ENCODE results near the gene RDH11.
"Not testable (repeated sequence)": the region's sequence is repeated elsewhere in the genome, so short reads cannot be mapped to it uniquely, and the experiment has no call there.

RDH11 gene, protein sequence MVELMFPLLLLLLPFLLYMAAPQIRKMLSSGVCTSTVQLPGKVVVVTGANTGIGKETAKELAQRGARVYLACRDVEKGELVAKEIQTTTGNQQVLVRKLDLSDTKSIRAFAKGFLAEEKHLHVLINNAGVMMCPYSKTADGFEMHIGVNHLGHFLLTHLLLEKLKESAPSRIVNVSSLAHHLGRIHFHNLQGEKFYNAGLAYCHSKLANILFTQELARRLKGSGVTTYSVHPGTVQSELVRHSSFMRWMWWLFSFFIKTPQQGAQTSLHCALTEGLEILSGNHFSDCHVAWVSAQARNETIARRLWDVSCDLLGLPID

GRCh38 chr14:67695394-67695949 is at the start of gene RDH11:
RDH11 (minus strand) TSS chr14:67695764; CDS start chr14:67695703, 61 bp downstream.
- peak; percentile 72 for DNase-seq

GRCh38 chr14:67744046-67744445 is 48.5 kb upstream of the RDH11 start:
- no peak for DNase-seq

DNA sequence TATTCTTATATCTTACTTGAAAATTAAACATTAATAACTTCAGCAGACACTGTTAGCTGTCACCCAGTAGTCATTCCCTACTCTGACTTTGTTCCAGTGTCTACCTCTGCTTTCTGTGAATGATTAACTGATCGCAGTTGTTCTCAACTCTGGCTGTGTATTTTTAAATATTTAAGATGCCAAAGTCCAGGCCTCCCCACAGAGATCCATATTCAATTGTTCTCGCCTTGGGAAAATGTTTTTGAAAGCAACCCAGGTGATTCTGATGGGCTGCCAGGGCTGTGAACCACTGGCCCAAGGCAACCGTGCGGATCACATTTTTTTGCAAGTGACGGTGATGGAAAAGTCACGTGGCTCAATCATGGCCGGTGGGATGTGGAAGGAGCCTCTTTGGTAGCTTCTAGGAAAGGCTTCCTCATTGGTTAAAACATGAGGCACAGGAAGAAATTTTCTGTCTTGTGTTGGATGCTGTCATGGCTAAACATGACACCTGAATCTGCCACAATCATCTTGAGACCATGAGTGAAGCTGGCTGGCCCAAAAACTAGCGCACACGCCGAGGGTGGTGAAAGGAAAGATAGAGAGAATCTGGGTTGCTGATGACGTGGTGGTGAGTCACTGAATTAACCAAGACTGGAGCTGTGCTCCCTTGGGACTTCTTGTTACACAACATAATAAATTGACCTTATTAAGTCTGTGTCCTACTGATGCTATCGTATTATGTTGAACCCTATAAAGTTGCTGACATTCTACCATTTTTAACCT is 43.4 kb upstream of the RDH11 start:
- no peak for DNase-seq

- no peak for DNase-seq
Observed at GRCh38 chr14:67736771-67737170, 41.2 kb upstream of the RDH11 start.

DNA sequence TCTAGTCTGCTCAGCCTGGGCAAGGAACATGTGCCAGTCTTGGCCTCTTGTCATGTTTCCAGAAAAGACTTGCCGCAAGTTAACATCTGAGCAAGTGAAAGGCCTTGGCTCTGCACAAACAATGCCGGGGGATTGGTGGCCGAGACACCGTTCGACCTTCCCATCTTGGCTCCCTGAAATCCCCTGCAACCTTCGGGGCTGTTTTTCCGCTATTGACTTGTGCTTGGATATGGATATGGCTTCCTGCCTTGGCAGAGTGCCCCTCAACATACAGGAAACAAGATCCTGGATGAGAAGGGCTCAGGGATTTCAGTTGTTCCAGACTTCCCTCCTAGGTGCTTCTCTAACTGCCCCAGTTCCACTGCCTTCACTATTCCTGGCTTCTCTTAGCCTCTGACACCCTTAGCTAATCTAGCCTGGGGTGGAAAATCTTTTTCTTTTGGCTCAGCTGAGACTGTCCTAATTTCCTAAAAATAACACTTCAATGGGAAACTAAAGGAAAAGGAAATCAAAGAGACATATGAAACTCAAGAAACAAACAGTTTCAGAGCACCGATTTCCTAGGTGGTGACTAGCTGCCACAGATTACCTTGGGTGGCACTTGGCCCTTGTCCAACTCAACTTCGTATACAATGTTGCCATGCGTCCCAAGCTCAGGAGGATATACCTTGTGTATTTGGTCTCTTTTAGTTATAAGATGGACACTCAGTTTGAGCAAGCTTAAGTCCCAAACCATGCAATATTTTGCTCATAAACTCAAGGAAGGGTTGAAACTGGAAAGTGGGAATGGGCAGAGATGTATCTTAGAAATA is 40.0 kb upstream of the RDH11 start:
- no peak for DNase-seq

- no peak for DNase-seq
Observed at GRCh38 chr14:67734675-67735074, 39.1 kb upstream of the RDH11 start.

DNA sequence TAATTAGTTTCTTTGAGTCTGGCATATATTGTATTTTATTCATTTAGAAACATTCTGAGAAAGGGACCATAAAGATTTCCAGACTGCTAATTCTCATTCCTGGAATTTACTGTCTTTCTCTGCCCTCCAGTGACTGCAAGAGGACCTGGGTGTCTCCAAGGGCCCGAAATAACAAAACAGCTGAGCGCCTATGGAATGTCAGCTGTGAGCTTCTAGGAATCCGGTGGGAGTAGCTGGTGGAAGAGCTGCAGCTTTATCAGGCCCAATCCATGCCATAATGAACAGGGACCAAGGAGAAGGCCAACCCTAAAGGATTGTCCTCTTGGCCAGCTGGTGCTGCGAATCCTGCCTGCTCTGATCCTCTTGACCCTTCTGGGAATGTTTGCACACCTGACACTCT is 38.1 kb upstream of the RDH11 start:
- no peak for DNase-seq

DNA sequence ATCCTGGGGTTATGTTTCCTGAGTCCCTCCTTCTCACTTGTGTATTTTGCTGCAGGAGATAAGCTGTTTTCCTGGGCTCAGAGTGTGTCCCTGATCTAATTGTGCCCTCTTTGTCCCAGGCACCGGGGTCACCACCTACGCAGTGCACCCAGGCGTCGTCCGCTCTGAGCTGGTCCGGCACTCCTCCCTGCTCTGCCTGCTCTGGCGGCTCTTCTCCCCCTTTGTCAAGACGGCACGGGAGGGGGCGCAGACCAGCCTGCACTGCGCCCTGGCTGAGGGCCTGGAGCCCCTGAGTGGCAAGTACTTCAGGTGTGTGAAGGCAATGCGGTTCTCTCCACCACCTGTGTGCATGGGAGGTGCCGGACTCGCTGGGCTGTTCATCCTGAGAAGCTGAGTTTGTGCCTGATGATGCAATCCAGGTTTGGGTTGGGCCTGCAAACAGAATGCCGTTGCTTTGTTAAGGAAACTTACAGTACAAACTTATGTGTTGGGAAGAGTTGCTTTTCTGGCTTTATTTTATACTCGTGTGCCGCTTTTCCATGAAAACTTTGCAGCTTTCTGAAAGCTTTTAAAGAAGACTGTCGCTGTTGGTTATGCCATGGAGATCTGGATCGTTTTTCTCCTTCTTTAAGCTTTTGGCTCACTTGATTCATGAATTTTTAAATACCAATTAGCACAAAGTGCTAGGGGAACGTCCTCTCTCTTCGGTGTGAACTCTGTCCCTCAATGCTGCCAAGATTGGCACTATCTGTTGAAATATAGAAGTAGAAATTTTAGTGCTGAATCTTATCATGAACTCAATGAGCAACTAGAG is 33.7 kb upstream of the RDH11 start:
- DNase-seq: no peak

GRCh38 chr14:67728258-67728657 is 32.7 kb upstream of the RDH11 start:
- no peak for DNase-seq

DNA sequence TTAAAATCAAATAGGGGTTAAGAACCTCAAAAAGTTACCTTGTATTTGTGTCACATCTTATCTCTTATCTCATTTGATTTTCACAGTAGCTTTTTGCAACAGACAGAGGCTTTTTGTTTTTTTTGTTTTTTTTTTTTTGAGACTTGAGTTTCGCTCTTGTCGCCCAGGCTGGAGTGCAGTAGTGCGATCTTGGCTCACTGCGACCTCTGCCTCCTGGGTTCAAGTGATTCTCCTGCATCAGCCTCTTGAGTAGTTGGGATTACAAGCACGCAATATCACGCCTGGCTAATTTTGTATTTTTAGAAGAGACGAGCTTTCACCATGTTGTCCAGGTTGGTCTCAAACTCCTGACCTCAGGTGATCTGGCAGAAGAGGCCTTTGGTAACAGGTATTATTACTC is 31.8 kb upstream of the RDH11 start:
- no peak for DNase-seq

DNA sequence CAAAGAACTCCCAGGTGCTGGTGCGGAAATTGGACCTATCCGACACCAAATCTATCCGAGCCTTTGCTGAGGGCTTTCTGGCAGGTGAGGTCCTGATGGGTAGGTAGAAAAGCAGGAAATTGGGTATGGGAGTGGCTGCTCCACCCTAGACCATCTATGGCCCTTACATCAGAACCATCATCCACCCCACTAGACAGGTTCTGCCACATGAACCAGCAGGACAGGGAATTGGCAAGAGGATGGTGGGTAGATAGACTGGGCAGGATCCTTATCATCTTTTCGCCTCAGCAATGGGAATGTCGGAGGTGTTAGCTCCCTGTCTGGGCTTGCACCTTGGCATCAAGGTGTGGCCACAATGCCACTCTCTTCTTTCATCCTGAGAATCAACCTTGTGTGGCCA is 29.6 kb upstream of the RDH11 start:
- DNase-seq: no peak

GRCh38 chr14:67722293-67722692 is 26.7 kb upstream of the RDH11 start:
- no peak for DNase-seq

DNA sequence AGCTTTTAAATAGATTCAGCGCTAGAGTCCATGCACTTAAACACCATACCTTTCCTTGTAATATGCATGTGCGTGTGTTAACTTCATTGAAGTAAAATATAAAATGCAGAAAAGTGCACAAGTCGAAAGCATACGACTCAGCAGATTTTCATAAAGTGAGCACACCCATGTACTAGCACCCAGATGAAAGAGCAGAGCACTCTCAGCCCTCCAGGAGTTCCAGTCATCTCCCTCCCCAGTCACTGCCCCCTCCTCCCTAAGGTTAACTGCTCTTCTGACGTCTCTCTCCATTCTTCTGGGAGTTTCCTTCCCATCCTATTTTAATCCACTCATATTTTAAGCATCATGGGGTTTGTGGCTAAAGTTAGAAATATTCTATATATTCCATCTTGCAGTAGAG is 26.3 kb upstream of the RDH11 start:
- DNase-seq: no peak

DNA sequence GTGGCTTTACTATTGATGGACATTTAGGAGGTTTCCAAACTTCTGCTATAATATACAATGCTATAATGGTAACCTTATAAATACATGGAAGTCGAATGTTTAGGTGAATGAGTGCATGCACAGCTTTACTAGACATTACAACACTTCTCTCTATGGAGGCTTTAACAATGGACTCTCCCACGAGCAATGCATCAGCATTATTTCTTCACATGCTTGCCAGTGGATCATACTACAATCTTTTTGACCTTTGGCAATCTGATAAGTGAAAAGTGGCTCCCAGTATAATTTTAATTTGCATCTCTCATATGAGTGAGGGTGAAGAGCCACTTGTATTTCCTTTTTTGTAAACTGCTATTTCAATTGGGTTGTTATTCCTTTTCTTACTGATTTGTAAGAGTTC is 24.3 kb upstream of the RDH11 start:
- no peak for DNase-seq

- DNase-seq: not testable (repeated sequence)
Observed at GRCh38 chr14:67719385-67719784, 23.8 kb upstream of the RDH11 start.

DNA sequence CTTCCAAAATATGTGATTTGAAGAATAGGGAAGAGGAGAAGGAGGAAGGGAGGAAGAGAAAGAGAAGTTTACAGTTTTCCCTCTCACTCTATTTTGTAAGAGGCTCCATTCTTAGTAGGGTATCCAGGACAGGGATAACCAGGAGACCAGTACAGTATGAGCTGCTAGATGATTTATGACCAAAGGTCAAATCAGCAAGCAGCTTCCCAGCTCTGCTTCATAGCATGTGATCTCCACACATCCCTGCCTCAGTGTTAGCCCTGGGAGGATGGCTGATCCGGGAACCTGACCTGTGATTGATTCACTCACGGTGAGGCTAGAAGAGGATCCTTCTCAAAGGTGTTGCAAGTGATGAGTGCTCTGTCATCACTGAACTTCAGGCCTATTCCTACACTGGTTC is 22.7 kb upstream of the RDH11 start:
- DNase-seq: no peak

DNA sequence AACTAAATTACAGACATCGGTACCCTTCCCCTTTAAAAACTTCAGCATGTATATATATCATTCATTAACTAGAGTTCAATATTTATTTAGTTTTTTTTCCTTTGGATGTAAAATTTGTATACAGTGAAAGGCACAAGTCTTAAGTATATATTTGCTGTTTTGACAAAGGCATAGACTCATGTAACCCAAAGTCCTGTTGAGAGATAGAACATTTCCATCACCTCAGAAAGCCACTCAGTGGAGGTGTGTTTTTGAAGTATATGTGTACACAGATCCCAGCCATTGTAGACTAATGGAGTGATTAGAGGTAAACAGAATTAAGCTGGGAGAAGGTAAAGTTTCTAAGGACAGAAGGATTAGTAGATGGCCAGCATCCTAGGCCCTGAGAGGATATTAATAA is 21.5 kb upstream of the RDH11 start:
- DNase-seq: no peak

DNA sequence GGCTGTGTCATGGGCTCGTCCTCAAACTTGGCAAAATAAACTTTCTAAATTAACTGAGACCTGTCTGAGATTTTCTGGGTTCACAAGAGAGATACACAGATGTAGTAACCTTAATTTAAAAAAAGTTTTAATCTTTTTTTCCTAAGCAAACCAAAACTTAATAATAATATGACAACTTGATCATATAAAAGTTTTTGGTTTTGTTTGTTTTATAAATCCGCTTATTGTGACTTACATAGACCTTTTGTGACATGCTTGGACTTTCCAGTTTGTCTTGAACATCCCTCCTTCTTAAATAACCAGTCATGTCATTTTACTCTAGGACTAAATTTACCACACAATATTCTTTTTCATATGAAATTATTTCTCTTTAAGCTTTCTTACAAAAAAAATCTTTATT is 14.6 kb upstream of the RDH11 start:
- no peak for DNase-seq

- not testable (repeated sequence) for DNase-seq
Observed at GRCh38 chr14:67709796-67710195, 14.2 kb upstream of the RDH11 start.

- DNase-seq: not testable (repeated sequence)
Observed at GRCh38 chr14:67709346-67709745, 13.8 kb upstream of the RDH11 start.

- no peak for DNase-seq
Observed at GRCh38 chr14:67705211-67705610, 9.6 kb upstream of the RDH11 start.

DNA sequence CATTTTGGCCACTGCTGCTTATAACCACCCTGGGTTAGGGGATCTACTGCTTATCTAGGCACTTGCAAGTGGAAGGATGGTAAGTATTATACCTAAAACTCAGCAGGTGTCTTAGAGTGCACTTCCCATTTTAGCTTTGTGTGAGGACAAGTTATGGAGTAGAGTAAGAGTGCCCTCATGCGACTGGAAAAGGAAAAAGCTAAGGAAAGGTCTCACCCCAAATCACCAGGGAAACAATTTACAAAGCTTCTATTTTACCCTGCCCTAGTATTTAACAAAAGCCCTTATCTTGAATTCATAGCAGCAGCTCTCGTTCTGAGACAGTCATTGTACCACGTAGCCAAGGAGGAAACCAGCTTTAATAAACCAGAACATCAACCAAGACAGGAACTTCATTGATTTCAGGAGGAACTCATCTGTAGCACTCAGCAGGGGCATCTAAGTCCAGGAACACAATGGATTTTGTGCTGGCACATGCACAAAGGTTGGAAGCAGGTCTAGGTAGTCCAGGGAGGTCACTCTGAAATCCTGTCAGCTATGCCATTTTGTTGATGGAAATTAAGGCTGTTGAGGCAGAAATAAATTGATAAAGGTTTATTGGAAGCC is 9.0 kb upstream of the RDH11 start:
- no peak for DNase-seq

All from stimulated activated CD4-positive, alpha-beta T cell treated with anti-CD3 and anti-CD28 coated beads, Interleukin-12 subunit alpha, Interleukin-12 subunit beta, amount 100 ng/mL, for 4 hours (primary cell).